Activated CD4-positive, CD25-positive, alpha-beta regulatory T cell treated with anti-CD3 and anti-CD28 coated beads, Interleukin-2, amount 50 U/mL, for 72 hours (primary cell): ENCODE data around the gene FBXO42.
"Not testable (repeated sequence)": the region's sequence is repeated elsewhere in the genome, so short reads cannot be mapped to it uniquely, and the experiment has no call there.

Experiments used
- DNase-seq: peaks from one replicate; pipeline ENCODE4 v3.0.0; 2021

FBXO42 gene

DNA sequence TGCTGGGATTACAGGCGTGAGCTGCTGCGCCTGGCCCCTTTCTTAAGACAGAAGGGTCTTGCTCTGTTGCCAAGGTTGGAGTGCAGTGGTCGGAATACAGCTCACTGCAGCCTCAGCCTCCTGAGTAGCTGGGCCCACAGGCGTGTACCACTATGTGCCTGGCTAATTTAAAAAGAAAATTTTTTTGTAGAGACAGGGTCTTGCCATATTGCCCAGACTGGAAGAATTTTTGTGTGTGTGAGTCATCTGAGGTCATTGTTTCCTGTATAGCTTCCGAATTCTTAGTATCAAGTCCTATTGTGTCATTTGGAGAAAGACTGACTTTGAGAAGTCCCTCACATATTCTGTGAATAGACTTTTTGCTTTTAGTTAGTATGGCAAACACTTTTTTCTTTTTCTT, 19.4 kb upstream of the FBXO42 start:
- no peak for DNase-seq

DNA sequence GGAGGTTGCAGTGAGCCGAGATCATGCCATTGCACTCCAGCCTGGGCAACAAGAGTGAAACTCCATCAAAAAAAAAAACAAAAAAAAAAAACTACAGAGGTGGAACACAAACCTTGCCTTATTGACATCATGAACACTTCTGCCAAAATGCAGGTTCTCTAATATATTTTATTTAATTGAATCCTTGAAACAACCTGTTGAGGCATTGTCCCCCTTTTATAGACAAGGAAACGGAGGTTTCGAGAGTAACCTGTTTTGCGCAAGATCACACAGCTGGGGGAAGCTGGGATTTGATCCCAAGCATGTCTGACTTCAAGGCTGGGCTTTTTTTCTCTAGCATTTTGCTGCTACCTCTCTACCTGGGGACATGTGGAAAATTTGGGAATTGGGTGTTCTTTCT, 17.5 kb upstream of the FBXO42 start:
- DNase-seq = no peak

DNA sequence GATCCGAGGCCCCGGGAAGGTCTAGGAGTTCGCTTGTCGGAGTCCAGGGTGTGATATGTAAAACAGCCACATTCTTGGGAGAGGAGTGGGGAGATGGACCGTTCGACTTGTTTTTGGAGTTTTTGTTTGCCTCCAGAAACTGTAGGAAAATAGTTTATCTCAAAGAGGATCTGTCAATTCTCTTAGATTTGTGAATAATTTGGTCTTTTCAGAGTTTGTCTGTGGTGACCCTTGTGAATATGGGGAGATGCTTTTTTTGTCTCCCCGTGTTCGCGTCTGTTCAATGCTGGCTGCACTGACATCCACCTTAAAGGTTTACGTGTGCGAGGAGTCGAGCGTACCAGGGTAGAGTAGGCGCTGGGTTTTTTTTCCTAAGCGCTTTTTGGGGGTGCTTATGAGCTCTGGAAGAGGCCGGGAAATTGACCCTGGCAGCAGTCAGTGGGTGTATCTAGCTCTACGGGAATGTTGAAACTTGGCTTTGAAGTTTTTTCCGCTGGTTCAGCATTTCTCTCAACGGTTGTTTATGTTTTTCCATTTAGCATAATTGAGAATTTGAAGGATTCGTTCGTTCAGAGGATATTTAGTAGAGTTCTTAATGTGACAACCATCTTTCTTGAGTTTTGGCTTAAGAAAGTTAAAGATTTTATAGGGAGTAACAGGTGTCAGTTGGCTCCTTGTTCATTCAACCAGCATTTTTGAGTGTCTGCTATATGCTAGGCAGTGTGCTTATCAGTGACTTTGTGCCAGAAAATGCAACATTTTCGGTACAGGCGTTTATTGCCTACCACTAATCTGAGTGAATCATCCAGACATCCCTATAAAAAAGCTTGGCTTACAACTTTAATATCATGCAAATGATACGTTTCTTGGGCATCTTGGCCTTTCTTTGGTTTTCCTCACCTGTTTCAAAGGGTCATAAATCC, 15.9 kb upstream of the FBXO42 start:
- DNase-seq = no peak

DNA sequence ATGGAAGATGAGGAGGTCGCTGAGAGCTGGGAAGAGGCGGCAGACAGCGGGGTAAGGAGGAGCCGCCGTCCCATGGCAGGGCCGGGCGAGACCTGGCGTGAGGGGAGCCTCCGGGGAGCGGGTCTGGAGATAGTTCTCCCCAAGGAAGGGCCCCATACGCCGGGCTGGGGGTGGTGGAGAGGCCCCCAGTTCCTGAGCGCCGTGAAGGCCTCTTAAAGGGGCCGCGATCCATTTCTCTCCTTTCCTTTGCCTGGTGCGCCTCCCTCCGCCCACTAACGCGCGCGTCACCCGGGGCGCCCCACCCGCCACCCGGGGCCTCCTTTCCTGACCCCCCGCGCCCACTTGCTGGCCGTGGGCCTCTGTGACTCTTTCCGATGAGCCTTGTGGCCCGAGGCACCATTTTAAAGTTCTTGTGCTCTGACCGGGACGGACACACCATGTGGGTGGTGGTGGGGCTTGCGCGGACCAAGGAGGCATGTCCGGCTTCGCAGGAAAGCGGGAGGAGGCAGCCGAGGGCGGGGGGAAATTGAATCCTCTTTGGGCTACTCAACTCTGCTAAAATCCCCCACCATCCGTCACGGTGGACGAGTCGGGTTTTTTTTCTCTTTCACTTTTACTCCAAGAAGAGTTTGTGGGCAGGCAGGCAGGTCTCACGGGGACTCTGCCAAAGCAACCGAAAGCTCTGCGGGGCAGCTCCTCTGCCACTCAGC, 15.1 kb upstream of the FBXO42 start:
- peak; percentile 84 for DNase-seq

DNA sequence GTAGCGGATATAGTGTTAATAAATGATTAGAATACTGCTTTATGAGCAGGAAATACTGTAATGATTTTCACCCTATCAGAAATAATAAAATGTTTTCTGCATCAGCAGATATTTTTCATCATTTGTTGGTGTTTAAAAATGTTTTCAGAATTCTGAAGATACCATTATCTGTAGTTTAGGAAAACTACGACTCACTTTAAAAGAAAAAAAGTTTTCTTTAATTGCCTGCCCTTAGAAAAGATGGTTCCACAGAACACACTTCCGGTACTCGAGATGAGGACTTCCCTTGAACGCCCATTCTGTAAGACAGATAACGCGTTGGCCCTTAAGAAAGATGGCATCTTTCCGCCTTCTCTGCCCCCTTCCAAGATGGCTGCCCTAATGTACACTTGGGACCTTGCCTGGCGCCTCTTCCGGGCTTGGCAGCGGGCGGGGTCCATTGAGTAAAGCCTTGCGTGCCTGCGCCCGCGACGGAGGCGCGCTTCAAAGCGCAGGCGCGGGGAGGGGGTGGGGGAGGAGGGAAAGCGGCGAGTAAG, 14.5 kb upstream of the FBXO42 start, which contains the start of gene SZRD1:
Gene SZRD1 (plus strand): TSS at position 521 of the 536 bp plus-strand sequence. CDS start 16 bp downstream, outside the sequence.
- peak; percentile 90 for DNase-seq

DNA sequence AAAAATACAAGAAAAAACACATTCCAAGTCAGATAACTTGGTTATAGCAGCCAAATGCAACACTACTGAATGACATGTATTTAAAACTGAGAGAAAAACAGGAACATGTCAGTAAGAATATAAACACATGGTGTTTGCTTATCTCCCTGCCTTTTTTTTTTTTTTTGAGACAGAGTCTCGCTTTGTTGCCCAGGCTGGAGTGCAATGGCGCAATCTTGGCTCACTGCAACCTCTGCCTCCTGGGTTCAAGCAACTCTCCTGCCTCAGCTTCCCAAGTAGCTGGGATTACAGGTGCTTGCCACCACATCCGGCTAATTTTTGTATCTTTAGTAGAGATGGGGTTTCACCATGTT, 12.8 kb upstream of the FBXO42 start:
- not testable (repeated sequence) for DNase-seq

DNA sequence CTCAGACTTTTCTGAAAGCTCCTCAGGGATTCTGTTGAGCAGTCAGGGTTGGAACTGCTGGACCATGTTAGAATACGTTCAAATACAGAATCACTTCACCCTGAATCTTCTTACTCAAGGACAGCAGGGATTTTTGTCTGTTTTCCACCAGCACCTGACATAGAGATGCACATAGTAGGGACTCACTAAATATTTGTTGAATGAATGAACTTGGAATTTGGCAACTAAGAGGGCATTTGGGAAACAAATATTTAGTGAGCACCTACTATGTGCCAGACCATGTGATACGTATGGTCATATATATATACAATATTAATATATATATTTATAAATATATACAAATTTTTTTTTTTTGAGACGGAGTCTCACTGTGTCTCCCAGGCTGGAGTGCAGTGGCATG, 4.6 kb upstream of the FBXO42 start:
- no peak for DNase-seq

DNA sequence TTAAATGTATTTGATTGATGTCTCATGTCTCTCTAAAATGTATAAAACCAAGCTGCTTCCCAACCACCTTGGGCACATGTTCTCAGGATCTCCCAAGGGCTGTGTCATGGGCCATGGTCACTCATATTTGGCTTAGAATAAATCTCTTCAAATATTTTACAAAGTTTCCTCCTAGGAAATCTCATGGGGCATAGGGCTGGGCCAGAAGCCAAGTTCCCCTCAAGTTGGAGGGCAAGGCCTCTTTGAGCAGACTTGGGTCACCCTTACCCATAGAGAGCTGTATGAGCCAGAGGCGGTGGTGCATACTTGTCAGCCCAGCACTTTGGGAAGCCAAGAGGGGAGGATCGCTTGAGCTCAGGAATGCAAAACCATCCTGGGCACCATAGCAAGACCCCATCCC, 2.3 kb upstream of the FBXO42 start:
- DNase-seq = no peak

DNA sequence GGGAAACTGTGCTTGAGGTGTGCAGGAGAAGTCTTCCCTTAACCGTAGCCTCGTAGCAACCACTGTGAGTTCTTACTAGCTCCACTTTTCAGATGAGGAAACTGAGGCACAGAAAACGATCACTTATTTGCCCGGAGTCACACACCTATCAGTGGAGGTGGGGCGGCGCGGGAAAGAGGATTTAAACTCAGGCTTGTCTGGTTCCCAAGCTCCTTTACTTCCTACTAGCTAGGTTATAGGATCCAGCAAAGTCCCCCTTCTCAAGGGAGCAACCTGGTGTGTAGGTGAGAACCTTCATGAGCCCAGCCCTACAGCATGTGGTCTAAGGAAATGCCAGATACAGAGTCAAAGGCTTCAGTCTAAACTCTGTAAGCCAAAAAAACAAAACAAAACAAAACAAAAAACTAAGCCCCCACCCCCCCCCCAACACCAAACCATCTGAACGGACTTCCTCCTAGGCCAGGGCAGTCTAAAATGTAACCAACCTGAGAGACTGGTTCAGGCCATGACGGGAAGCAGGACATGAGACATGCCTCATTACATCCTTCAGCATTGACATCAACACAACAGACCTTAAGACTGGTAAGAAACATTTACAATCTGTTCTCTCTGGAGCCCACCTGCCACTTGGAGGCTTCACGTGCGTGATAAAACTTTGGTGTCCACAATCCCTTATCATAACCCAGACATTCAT, 709 bp upstream of the FBXO42 start:
- DNase-seq = no peak

DNA sequence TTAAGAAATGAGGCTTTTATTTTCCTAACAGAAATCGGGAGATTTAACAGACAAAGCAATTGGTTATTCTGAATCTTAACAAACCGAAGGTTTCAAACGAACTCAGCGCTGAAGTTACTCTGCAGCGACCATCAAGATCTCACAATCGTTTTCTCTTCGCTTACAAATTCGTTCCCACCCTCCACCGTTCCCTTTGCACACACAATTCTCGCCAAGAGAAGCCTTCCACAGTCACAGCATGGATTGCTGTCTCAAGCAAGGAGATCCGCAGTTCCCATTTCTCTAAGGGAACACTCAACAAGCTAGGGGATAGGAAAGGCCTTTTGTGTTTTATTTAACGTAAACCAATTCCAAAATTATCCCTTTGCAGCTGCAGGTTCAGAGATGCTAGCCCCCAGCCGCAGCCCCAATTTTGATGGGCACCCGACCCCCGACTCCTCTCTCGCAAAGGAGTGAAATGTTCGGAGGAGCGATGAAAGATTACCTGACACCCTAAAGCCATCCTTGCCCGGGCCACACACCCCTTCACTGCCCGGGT, 755 bp downstream of the FBXO42 start:
- DNase-seq = no peak

DNA sequence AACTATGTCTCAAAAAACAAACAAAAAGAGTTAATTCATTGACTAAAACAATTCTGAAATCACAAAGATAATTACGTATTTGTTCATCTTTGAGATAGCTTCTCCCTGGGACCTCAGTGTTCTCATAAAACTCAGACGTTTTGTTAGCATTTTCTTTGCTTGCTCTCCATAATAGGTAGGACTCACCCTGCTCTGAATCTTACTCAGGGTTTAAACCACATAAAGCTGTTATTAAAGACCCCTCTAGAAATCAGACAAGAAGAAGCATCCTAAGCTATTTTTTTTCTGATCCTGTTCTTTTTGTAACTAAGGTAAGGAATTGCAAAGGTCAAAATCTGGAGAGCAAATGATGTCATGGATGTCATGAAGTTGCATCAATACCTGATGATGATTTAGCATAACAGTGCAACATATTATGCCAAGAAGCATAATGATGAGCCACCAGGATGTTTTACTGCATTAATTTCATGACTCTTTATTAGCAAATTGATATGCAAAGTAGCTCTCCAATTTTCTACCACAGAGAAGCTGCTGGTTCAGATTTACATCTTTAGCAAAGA, 2.4 kb downstream of the FBXO42 start:
- no peak for DNase-seq

DNA sequence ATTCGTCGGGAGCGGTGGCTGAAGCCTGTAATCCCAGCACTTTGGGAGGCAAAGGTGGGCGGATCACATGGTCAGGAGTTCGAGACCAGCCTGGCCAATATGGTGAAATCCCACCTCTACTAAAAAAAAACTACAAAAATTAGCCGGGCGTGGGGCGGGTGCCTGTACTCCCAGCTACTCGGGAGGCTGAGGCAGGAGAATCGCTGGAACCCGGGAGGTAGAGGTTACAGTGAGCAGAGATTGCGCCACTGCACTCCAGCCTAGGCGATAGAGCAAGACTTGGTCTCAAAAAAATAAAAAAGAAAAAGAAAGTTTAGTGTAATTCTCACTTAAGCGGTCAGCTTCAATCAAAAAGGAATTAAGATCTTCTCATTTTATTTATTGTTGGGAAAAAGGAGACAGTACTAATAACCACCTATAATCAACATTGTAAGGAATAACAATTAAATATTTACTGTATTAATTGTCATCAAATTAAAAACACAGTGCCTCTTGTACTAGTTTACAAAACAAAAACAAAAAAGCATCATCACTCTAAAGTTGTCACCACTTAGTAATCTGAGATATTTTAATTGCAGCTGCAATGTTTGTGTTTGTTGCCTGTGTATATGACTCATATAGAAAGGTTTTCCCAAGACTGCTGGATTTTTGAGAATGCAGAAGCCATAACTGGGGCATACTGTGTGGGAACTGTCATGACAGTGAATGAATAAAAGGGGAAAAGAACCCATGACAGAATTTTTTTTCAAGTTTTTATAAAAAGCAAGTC, 3.7 kb downstream of the FBXO42 start:
- no peak for DNase-seq

DNA sequence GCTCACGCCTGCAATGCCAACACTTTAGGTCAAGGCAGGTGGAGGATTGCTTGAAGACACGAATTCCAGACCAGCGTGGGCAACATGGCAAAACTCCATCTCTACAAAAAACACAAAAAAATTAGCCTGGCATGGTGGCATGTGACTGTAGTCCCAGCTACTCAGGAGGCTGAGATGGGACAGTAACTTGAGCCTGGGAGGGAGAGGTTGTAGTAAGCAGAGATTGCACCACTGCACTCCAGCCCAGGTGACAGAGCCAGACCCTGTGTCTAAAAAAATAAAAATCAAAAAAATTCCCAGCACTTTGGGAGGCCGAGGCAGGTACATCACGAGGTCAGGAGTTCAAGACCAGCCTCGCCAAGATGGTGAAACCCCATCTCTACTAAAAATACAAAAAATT, 9.0 kb downstream of the FBXO42 start:
- DNase-seq = not testable (repeated sequence)

DNA sequence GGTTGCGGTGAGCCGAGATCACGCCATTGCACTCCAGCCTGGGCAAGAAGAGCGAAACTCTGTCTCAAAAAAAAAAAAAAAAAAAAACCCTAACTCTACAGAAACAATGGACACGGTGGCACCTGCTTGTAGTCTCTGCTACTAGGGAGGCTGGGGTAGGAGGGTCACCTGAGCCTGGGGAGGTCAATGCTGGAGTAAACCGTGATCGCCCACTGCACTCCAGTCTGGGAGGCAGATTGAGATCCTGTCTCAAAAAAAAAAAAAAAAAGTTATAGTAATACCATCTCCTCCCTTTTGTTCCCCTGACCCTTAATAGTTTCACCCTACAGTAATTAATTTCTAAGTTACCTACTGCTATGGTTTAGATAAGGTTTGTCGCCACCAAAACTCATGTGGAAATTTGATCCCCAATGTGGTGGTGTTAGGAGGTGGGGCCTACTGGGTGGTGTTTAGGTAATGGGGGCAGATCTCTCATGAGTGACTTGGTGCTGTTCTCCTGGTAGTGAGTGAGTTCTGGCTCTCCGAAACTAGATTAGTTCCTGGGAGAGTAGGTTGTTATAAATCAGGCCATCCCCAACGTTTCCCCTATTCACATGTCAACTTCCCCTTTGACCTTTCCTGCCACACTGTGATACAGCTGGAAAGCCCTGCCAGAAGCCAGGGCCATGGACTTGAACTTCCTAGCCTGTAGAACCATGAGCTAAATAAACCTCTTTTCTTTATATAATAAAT, 9.8 kb downstream of the FBXO42 start:
- DNase-seq = no peak

DNA sequence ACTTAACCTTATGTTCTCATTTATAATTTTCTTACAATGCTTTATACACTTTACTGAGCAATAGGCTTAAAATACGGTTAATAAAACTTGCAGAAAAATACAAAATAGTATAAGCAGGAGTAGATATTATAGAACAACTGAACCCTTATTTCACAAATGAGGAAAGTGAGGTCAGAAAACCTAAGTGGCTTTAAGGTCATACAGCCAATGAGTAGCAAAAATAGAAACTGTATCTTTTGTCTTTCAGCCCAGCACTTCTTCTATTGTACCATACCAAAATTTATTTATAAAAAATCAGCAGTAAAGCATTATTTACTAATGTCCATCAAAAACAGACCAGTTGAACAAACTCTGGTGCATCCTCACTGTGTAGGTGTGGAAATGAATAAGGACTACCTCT, 11.6 kb downstream of the FBXO42 start:
- no peak for DNase-seq

DNA sequence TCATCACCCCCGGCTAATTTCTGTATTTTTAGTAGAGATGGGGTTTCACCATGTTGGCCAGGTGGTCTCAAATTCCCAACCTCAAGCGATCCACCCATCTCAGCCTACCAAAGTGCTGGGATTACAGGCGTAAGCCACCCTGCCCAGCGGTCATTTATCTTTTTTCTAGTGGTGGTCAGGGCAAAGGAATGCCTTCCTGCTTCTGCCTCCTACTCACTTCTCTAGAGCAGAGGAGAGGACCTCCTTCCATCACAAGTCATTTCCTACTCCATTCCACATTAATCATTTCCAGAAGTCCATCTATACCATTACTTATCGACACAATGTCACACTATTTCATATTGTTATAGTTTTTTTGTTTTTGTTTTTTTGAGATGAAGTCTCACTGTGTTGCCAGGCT, 13.3 kb downstream of the FBXO42 start:
- no peak for DNase-seq

DNA sequence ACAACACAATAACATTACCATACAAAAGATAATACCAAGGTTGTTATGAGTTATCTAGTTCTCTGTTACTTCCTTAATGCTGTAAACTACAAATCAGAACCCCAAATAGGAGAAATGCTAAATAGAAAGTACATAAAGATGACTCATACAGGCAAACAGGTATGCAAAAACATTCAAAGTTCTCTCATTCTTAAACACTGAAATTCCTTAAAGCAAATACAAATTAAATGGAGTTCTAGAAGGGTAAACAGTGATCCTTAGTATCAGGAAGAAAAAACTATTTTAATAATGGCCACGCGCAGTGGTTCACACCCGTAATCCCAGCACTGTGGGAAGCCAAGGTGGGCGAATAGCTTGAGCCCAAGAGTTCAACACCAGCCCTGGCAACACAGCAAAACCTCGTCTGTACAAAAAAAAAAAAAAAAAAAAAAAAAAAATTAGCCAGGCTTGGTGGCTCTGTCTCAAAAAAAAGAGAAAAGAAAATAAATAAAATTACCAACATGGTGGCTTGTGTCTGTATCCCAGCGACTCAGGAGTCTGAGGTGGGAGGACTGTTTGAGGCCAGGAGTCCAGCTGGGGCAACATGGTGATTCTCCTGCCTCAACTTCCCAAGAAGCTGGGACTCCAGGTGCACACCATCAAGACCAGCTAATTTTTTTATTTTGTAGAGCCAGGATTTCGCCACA, 17.5 kb downstream of the FBXO42 start:
- DNase-seq = no peak

DNA sequence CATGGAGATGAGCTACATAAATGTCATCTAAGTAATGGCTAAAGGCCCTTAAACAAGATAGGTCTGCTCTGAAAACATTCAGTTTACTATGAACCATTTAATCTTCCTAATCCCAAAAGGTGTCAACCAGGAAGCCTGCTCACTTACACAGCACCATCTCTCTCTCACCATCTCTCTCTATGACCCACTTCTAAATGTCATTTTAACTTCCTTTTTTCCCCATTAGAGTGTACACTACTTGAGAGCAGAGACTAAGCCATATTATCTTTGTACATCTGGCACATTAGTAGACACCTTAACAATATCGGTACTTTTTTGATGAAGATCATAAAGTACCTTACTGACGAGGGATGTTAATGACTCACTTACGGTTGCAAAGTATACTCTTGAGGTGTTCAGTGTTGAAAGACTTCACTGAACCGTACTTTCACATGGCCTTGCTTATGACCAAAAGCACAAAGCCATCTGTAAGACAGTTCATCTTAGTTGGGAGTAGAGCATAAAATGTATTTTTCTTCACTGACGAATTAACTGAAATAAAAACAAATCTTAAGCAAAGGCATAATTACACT, 25.4 kb downstream of the FBXO42 start:
- DNase-seq = no peak

DNA sequence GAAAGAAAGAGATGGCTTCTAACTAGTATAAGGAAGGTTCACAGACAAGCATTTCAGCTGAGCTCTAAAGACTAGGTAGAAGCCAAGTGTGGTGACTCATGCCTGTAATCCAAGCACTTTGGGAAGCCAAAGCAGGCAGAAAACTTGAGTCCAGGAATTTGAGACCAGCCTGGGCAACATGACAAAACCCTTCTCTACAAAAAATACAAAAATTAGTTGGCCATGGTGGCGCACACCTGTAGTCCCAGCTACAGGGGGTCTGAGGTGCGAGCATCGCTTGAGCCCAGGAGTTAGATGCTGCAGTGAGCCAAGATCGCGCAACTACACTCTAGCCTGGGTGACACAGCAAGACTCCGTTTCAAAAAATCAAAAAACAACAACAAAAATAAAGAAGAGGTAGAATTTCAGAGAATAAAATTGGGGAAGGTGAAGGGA, 27.8 kb downstream of the FBXO42 start:
- no peak for DNase-seq
